IMR-90 (cell line): ENCODE data around the gene OPCML. TPM values are rescaled to one million over a fixed set of nuclear protein-coding genes. Genes with fewer than 3 reads are reported as not detected.

Experiments
- ATAC-seq: fragments of 200-7000 bp; cut with Tn5 transposase; 2 replicates; pipeline ENCODE4 v1.9.1; 2020; ENCODE audit warnings: low read depth, mild to moderate bottlenecking, moderate library complexity
- BruUV-seq: library from RNA; stranded (reverse); fragments of 400-500 nt; replicated peaks from 2 replicates; lab custom pipeline; 2021; lab: Mats Ljungman, UMichigan
- CTCF ChIA-PET: fragments of 300-600 bp; formaldehyde crosslinking; extraction: SDS; loops from one replicate; lab custom pipeline; 2021; ENCODE audit warnings: antibody characterized with exemption; lab: Yijun Ruan, JAX
- POLR2A ChIA-PET: fragments of 300-600 bp; sonication (Branson Sonifier 250); formaldehyde crosslinking; loops from one replicate; lab custom pipeline; 2022; ENCODE audit warnings: antibody characterized with exemption; ENCODE audit not compliant: unreplicated experiment; lab: Charles Lee
- DNase-seq: peaks from one replicate; pipeline ENCODE4 v3.0.0; 2013
- H2AFZ ChIP-seq: replicated peaks from 2 replicates; pipeline ENCODE3; 2013; ENCODE audit warnings: low read length, mild to moderate bottlenecking; ENCODE audit not compliant: poor library complexity
- H2AK5ac ChIP-seq: 2 replicates; pipeline ENCODE4 v1.6.1; 2013; ENCODE audit warnings: low read depth, low read length, inconsistent platforms
- H2AK9ac ChIP-seq: replicated peaks from 2 replicates; pipeline ENCODE3; 2013; ENCODE audit warnings: mild to moderate bottlenecking, low read depth, low read length, moderate library complexity; ENCODE audit not compliant: poor library complexity
- H2BK120ac ChIP-seq: 2 replicates; pipeline ENCODE4 v1.6.1; 2013; ENCODE audit warnings: low read depth, low read length, inconsistent platforms
- H2BK15ac ChIP-seq: 3 replicates; pipeline ENCODE4 v1.6.1; 2013; ENCODE audit warnings: low read depth, low read length, inconsistent platforms
- H2BK20ac ChIP-seq: 2 replicates; pipeline ENCODE4 v1.6.1; 2013; ENCODE audit warnings: low read depth, mild to moderate bottlenecking, inconsistent platforms, low read length, moderate library complexity
- H2BK5ac ChIP-seq: 2 replicates; pipeline ENCODE4 v1.6.1; 2013; ENCODE audit warnings: mild to moderate bottlenecking, low read depth, low read length, inconsistent platforms; ENCODE audit not compliant: poor library complexity, severe bottlenecking
- H3K14ac ChIP-seq: replicated peaks from 2 replicates; pipeline ENCODE4 v1.6.1; 2013; ENCODE audit warnings: low read depth, low read length, inconsistent platforms
- H3K18ac ChIP-seq: 2 replicates; pipeline ENCODE4 v1.6.1; 2013; ENCODE audit warnings: low read depth, low read length, control low read depth
- H3K23ac ChIP-seq: 2 replicates; pipeline ENCODE4 v1.6.1; 2013; ENCODE audit warnings: low read depth, low read length, inconsistent platforms
- H3K27ac ChIP-seq: 2 replicates; pipeline ENCODE4 v1.5.1; 2013; ENCODE audit warnings: mild to moderate bottlenecking, control low read depth, low read length; ENCODE audit not compliant: insufficient read depth
- H3K27me3 ChIP-seq: 2 replicates; pipeline ENCODE4 v1.6.1; 2013; ENCODE audit warnings: low read length; ENCODE audit not compliant: control insufficient read depth, insufficient read depth
- H3K36me3 ChIP-seq: 2 replicates; pipeline ENCODE4 v1.6.1; 2013; ENCODE audit warnings: low read length, mixed read lengths; ENCODE audit not compliant: control insufficient read depth, insufficient read depth
- H3K4ac ChIP-seq: 2 replicates; pipeline ENCODE4 v1.6.1; 2013; ENCODE audit warnings: low read depth, low read length, inconsistent platforms
- H3K4me1 ChIP-seq: 2 replicates; pipeline ENCODE4 v1.6.1; 2013; ENCODE audit warnings: low read length, mixed read lengths; ENCODE audit not compliant: control insufficient read depth, insufficient read depth
- H3K4me2 ChIP-seq: 2 replicates; pipeline ENCODE4 v1.6.1; 2013; ENCODE audit warnings: low read depth, mild to moderate bottlenecking, control low read depth, low read length, moderate library complexity
- H3K4me3 ChIP-seq: 2 replicates; pipeline ENCODE4 v1.5.1; 2013; ENCODE audit warnings: low read depth, mild to moderate bottlenecking, control low read depth, low read length, moderate library complexity; ENCODE audit not compliant: insufficient read depth
- H3K56ac ChIP-seq: 2 replicates; pipeline ENCODE4 v1.6.1; 2013; ENCODE audit warnings: low read length, inconsistent platforms; ENCODE audit not compliant: insufficient read depth; ENCODE audit errors: extremely low read depth
- H3K79me1 ChIP-seq, 2 experiments: 2 replicates each; pipeline ENCODE4 v1.6.1; 2013; ENCODE audit warnings: low read length in 2 of 2, inconsistent platforms in 1 of 2, low read depth in 1 of 2
- H3K9ac ChIP-seq: 2 replicates; pipeline ENCODE4 v1.6.1; 2013; ENCODE audit warnings: low read depth, low read length, control low read depth
- H3K9me1 ChIP-seq: 2 replicates; pipeline ENCODE4 v1.6.1; 2013; ENCODE audit warnings: low read length, inconsistent platforms; ENCODE audit not compliant: insufficient read depth
- H3K9me3 ChIP-seq: 2 replicates; pipeline ENCODE4 v1.6.1; 2013; ENCODE audit warnings: low read length; ENCODE audit not compliant: control insufficient read depth, insufficient read depth
- H4K20me1 ChIP-seq: 2 replicates; pipeline ENCODE4 v1.6.1; 2013; ENCODE audit warnings: low read length, inconsistent platforms; ENCODE audit not compliant: insufficient read depth
- H4K5ac ChIP-seq: 2 replicates; pipeline ENCODE4 v1.6.1; 2013; ENCODE audit warnings: mild to moderate bottlenecking, low read depth, low read length, control low read depth
- H4K8ac ChIP-seq, 2 experiments: 2 replicates each; pipeline ENCODE4 v1.6.1; 2013; ENCODE audit warnings: low read depth in 2 of 2, low read length in 2 of 2, control low read depth in 1 of 2, inconsistent platforms in 1 of 2
- H4K91ac ChIP-seq: 2 replicates; pipeline ENCODE4 v1.6.1; 2013; ENCODE audit warnings: low read depth, low read length, inconsistent platforms; ENCODE audit not compliant: insufficient read depth
- BHLHE40 ChIP-seq: fragments of 150-350 bp; IDR thresholded peaks from 2 replicates; pipeline ENCODE4 v1.6.1; 2016; ENCODE audit warnings: mild to moderate bottlenecking, low read depth, low read length
- NFE2L2 ChIP-seq: fragments of 150-350 bp; IDR thresholded peaks from 2 replicates; pipeline ENCODE4 v1.6.1; 2016; ENCODE audit warnings: low read depth, mild to moderate bottlenecking, low read length
- POLR2A ChIP-seq: IDR thresholded peaks from 2 replicates; pipeline ENCODE4 v1.6.1; 2012; ENCODE audit warnings: mild to moderate bottlenecking, low read depth, low read length
- RCOR1 ChIP-seq: IDR thresholded peaks from 2 replicates; pipeline ENCODE4 v1.6.1; 2012; ENCODE audit warnings: mild to moderate bottlenecking, low read length, improper control_type of control experiment; ENCODE audit not compliant: insufficient replicate concordance
- WGBS, 2 experiments: methylation state at CpG; one replicate each; pipeline versions ENCODE4 v1.1.5 to v1.1.7; 2013; ENCODE audit warnings: missing lambda C conversion rate in 2 of 2; ENCODE audit not compliant: insufficient read length in 1 of 2; ENCODE audit errors: extremely low coverage in 2 of 2; 5-methylcytosine and 5-hydroxymethylcytosine counted together
- dilution Hi-C: fragments of 300-500 bp; cut with HindIII; formaldehyde crosslinking; loops from one replicate; pipeline ENCODE4 v1.14.3; 2018; ENCODE audit warnings: low sequenced_read_pairs; ENCODE audit not compliant: unreplicated experiment
- in situ Hi-C: fragments of 300-500 bp; cut with MboI; formaldehyde crosslinking; loops from 3 replicates; pipeline ENCODE4 v1.14.3; 2019; ENCODE audit warnings: low sequenced_read_pairs, inconsistent platforms, mixed read lengths
- intact Hi-C: fragments of 100-400 bp; cut with micrococcal nuclease; formaldehyde crosslinking; loops from 2 replicates; pipeline ENCODE4 v1.10.0; 2022
- polyA plus RNA-seq, 3 experiments: library from polyadenylated mRNA; depleted of rRNA; stranded (reverse); fragments of >200 nt; gene quantifications; 2 replicates each; pipeline ENCODE4 v1.2.3, GENCODE V29; 2012; ENCODE audit warnings: low replicate concordance in 1 of 3
- total RNA-seq: library from RNA; depleted of rRNA; stranded (reverse); fragments of >200 nt; gene quantifications from 2 replicates; pipeline ENCODE4 v1.2.3, GENCODE V29; 2012
- TF ChIP-seq, protein P1 (sequence below): fragments of 150-350 bp; IDR thresholded peaks from 2 replicates; pipeline ENCODE4 v1.6.1; 2016; ENCODE audit warnings: low read depth, mild to moderate bottlenecking, low read length, moderate library complexity, borderline replicate concordance

Gene OPCML
- total and polyA plus RNA-seq, 2 of the 4 experiments (the other 2 are of a cell fraction): under 0.01 to 2.6 TPM

DNA sequence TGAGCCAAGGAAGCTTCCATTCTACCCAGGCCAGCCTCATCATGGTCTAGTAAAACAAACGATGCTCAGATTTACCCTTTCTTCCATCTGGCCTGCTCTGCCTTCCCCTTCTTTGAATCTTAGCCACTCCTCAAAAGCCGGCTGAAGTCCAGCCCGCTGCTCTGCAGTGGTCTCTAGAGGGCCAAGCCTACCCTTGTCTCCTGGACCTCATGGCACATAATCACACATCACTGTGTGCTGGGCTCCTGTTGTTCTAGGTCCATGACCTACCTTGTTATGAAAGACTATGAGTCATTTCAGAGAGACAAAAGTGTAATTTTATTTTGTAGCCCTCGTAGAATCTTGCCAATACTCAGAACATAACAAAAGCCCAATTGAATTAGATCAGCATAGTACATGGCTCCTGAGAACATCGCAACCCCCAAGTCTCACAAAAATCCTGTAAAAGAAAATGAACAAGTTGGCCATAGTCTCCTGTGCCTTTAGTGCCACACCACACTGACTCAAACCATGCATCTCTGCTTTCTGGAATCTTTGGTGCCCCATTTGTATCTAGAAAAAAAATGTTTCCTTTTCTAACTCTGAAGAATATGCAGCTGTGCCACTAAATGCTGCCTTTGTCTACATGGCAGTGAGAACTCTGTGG lies 192.7 kb downstream of the OPCML start:
- Histone ChIP-seq H3K27ac (no peak overlapping the region), H2BK15ac (no peak overlapping the region), H3K56ac (no peak overlapping the region), H2AK9ac (no peak overlapping the region), H3K27me3 (no peaks in the 10 kb centered on the region), H2AFZ (no peak overlapping the region), H3K9ac (no peak overlapping the region), H3K4ac (no peak overlapping the region), H3K18ac (no peak overlapping the region), H4K5ac (no peak overlapping the region), H4K20me1 (no peaks in the 10 kb centered on the region), H3K23ac (no peak overlapping the region), H3K14ac (no peak overlapping the region), H2AK5ac (no peak overlapping the region), H3K36me3 (no peaks in the 10 kb centered on the region), H3K9me3 (peaks cover 46% of the 10 kb centered on the region), H3K4me1 (no peaks in the 10 kb centered on the region), H2BK20ac (no peak overlapping the region), H2BK5ac (no peak overlapping the region), H4K8ac (no peak overlapping the region), H3K4me3 (no peak overlapping the region), H3K4me2 (no peak overlapping the region), H2BK120ac (no peak overlapping the region), H3K9me1 (no peaks in the 10 kb centered on the region), H3K79me1 (no peaks in the 10 kb centered on the region), H4K91ac (no peak overlapping the region)
- dilution Hi-C loops: no loop called here
- TF ChIP-seq, protein P1, sequence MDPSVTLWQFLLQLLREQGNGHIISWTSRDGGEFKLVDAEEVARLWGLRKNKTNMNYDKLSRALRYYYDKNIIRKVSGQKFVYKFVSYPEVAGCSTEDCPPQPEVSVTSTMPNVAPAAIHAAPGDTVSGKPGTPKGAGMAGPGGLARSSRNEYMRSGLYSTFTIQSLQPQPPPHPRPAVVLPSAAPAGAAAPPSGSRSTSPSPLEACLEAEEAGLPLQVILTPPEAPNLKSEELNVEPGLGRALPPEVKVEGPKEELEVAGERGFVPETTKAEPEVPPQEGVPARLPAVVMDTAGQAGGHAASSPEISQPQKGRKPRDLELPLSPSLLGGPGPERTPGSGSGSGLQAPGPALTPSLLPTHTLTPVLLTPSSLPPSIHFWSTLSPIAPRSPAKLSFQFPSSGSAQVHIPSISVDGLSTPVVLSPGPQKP: no peak
- no peak for TF ChIP-seq POLR2A
- TF ChIP-seq RCOR1: no peak
- TF ChIP-seq BHLHE40: no peak
- no peak for TF ChIP-seq NFE2L2
- ChIA-PET CTCF (no interaction called here), POLR2A (no interaction called here)
- intact Hi-C loops: no loop called here
- no TSS peak for BruUV-seq
- DNase-seq: no peak
- 50% methylated on average over 1 of the region's 5 CpGs; no CpG with 5 or more reads in 1 of the 2 experiments for WGBS, 2 experiments
- in situ Hi-C loops: no loop called here
- ATAC-seq: no peak
